Stomach (tissue), 9 donors: ENCODE data around the gene LRRC70. TPM values are rescaled to one million over a fixed set of nuclear protein-coding genes. Genes with fewer than 3 reads are reported as not detected.

Experiments used
- DNase-seq, 2 donors: peaks; one replicate each; pipeline versions ENCODE4 v3.0.0 to v3.0.0-alpha.2; 2013 to 2019
- H3K27ac ChIP-seq, 5 donors: fragments of 200-600 bp in 4 of 5; sonication (generic) in 4 of 5; one replicate each; pipeline ENCODE4 v1.5.1; 2013 to 2019; ENCODE audit warnings: mild to moderate bottlenecking in 1 of 5, moderate library complexity in 1 of 5
- H3K27me3 ChIP-seq, 3 donors: fragments of 200-600 bp; sonication (generic); one replicate each; pipeline ENCODE4 v1.5.1; 2017 to 2019; ENCODE audit warnings: mixed run types in 1 of 3
- H3K36me3 ChIP-seq, 4 donors: fragments of 200-600 bp; sonication (generic); 1 replicate in 3 of 4; 2 replicates in 1 of 4; pipeline ENCODE4 v1.5.1; 2016 to 2019
- H3K4me1 ChIP-seq, 4 donors: fragments of 200-600 bp; sonication (generic); one replicate each; pipeline ENCODE4 v1.5.1; 2016 to 2019
- H3K4me3 ChIP-seq, 4 donors: fragments of 200-600 bp; sonication (generic) in 3 of 4; one replicate each; pipeline ENCODE4 v1.5.1; 2016 to 2019; ENCODE audit warnings: mild to moderate bottlenecking in 1 of 4
- H3K9me3 ChIP-seq, 4 donors: fragments of 200-600 bp; sonication (generic); one replicate each; pipeline ENCODE4 v1.5.1; 2016 to 2019
- CTCF ChIP-seq, 7 experiments: fragments of 450-650 bp in 4 of 7; fragments of 200-600 bp in 3 of 7; sonication (generic) in 3 of 7; IDR thresholded peaks; one replicate each; pipeline ENCODE4 v1.5.1; 2016 to 2019; ENCODE audit warnings: antibody characterized with exemption in 7 of 7, control low read depth in 2 of 7, mild to moderate bottlenecking in 1 of 7
- EP300 ChIP-seq: sonication (generic); formaldehyde crosslinking; IDR thresholded peaks from one replicate; pipeline ENCODE4 v1.6.1; 2017; ENCODE audit warnings: antibody characterized with exemption
- POLR2A ChIP-seq, 4 donors: fragments of 450-650 bp; IDR thresholded peaks; one replicate each; pipeline ENCODE4 v1.6.1; 2016; ENCODE audit warnings: antibody characterized with exemption in 4 of 4, control low read depth in 2 of 4, mild to moderate bottlenecking in 1 of 4, moderate library complexity in 1 of 4
- POLR2AphosphoS5 ChIP-seq, 3 donors: sonication (generic); formaldehyde crosslinking; IDR thresholded peaks; one replicate each; pipeline ENCODE4 v1.6.1; 2016; ENCODE audit warnings: antibody characterized with exemption in 3 of 3
- WGBS, 5 donors: extraction: QIAGEN DNeasy Blood & Tissue Kit in 3 of 5; methylation state at CpG; one replicate each; pipeline versions ENCODE4 v1.1.5 to v1.1.7; 2013 to 2018; 5-methylcytosine and 5-hydroxymethylcytosine counted together
- intact Hi-C: fragments of 100-400 bp; cut with DNase I; formaldehyde crosslinking; loops from one replicate; pipeline ENCODE4 v1.15.1; 2023; ENCODE audit warnings: low total_unique reads
- polyA plus RNA-seq, 3 donors: library from polyadenylated mRNA; stranded (reverse); fragments of 200-250 nt; gene quantifications; one replicate each; pipeline ENCODE4 v1.2.3, GENCODE V29; 2013
- total RNA-seq, 5 donors: library from RNA; depleted of rRNA; stranded (reverse); fragments of >200 nt; gene quantifications; one replicate each; pipeline versions ENCODE4 v1.1.0 to v1.2.3, GENCODE V29; 2014 to 2016
- donor health status: healthy with polysubstance abuse.
- donor health status: Bipolar disorder and iron deficiency.
- donor health status: healthy.

The LRRC70 gene
- total and polyA plus RNA-seq, 8 donors = 0.68 to 22.8 (median 5.3) TPM; not detected in 2

- Histone ChIP-seq H3K4me3 (no peak overlapping the region), H3K4me1 (no peaks in the 10 kb centered on the region), H3K9me3 (no peaks in the 10 kb centered on the region), H3K36me3 (peaks cover 0 to 19% (median 11%) of the 10 kb centered on the region in 4 donors), H3K27ac (no peak overlapping the region), H3K27me3 (no peaks in the 10 kb centered on the region)
- 41 to 68% (median 49%) methylated on average over 3 of the region's 3 CpGs for WGBS, 5 donors
- no peak for TF ChIP-seq CTCF (IDR thresholded peaks at IDR 0.05)
- TF ChIP-seq EP300 = no peak
- no peak for TF ChIP-seq POLR2A (IDR thresholded peaks at IDR 0.05)
- TF ChIP-seq POLR2AphosphoS5 (IDR thresholded peaks at IDR 0.05) = no peak
- intact Hi-C loops = no loop called here
- DNase-seq = peak in 1 of 2 donors; percentile 14
These were observed 22.1 kb downstream of the LRRC70 start for GRCh38 chr5:62600560-62601252.

GRCh38 chr5:62603934-62604333 is 25.3 kb downstream of the LRRC70 start:
- no peaks in the 10 kb centered on the region for H3K9me3 ChIP-seq
- intact Hi-C loops = no loop called here
- no peak for DNase-seq
- H3K4me1 ChIP-seq = no peaks in the 10 kb centered on the region
- H3K4me3 ChIP-seq = no peak overlapping the region
- TF ChIP-seq POLR2A (IDR thresholded peaks at IDR 0.05) (no peak), CTCF (IDR thresholded peaks at IDR 0.05) (no peak), POLR2AphosphoS5 (IDR thresholded peaks at IDR 0.05) (no peak)
- H3K36me3 ChIP-seq = peaks cover 0 to 29% (median 18%) of the 10 kb centered on the region in 4 donors
- H3K27ac ChIP-seq = no peak overlapping the region
- WGBS, 5 donors = 97 to 98% (median 98%) methylated on average over 5 of the region's 5 CpGs
- no peaks in the 10 kb centered on the region for H3K27me3 ChIP-seq

GRCh38 chr5:62605638-62606037 is 27.0 kb downstream of the LRRC70 start:
- 85 to 97% (median 90%) methylated on average over 4 of the region's 4 CpGs for WGBS, 5 donors
- H3K4me1 ChIP-seq = no peaks in the 10 kb centered on the region
- no peak for TF ChIP-seq CTCF (IDR thresholded peaks at IDR 0.05)
- TF ChIP-seq EP300 = no peak
- TF ChIP-seq POLR2A (IDR thresholded peaks at IDR 0.05) = no peak
- no peak for TF ChIP-seq POLR2AphosphoS5 (IDR thresholded peaks at IDR 0.05)
- no peaks in the 10 kb centered on the region for H3K27me3 ChIP-seq
- no peak overlapping the region for H3K4me3 ChIP-seq
- no peak for DNase-seq
- H3K9me3 ChIP-seq = no peaks in the 10 kb centered on the region
- intact Hi-C loops = no loop called here
- H3K27ac ChIP-seq = no peak overlapping the region
- peaks cover 0 to 39% (median 28%) of the 10 kb centered on the region in 4 donors for H3K36me3 ChIP-seq

- no peaks in the 10 kb centered on the region for H3K9me3 ChIP-seq
- H3K4me1 ChIP-seq = no peaks in the 10 kb centered on the region
- H3K27me3 ChIP-seq = no peaks in the 10 kb centered on the region
- WGBS, 5 donors = 59 to 79% (median 76%) methylated on average over 1 of the region's 1 CpG
- intact Hi-C loops = no loop called here
- H3K27ac ChIP-seq = no peak overlapping the region
- H3K4me3 ChIP-seq = no peak overlapping the region
- H3K36me3 ChIP-seq = peaks cover 0 to 39% (median 28%) of the 10 kb centered on the region in 4 donors
- TF ChIP-seq POLR2AphosphoS5 (IDR thresholded peaks at IDR 0.05) = no peak
- TF ChIP-seq EP300 = no peak
- no peak for TF ChIP-seq POLR2A (IDR thresholded peaks at IDR 0.05)
- no peak for TF ChIP-seq CTCF (IDR thresholded peaks at IDR 0.05)
- DNase-seq = peak in 1 of 2 donors; percentile 9
These were observed 28.3 kb downstream of the LRRC70 start for GRCh38 chr5:62606878-62607277.
